ENCODE measurements around the gene OR6J1.

DNA sequence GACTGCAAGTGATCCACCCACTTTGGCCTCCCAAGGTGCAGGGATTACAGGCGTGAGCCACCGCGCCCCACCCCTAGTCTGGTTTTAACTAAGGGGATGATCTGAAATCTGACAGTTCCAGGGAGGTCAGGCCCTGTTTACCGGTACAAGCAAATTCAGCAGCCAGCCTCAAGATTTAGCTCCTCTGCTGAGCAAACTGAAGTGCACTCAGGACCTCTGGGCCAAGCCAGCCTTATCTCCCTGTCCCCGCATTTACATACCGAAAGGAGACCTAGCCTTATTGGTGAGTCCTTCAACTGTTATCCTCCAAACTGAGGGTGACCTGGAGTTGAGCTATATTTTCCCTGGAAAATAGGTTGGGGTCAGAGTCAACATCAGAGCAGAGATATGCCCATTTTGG is 46.9 kb downstream of the OR6J1 start:
- TF ChIP-seq CTCF (IDR thresholded peaks at IDR 0.05) (no peak), POLR2A (IDR thresholded peaks at IDR 0.05) (no peak)

Measured in lower leg skin (tissue), 3 donors.